ENCODE data around the gene EXOSC10.
A peak's percentile ranks its signal among the peaks of the same experiment; 100 is the strongest.
"Not testable (repeated sequence)": the region's sequence is repeated elsewhere in the genome, so short reads cannot be mapped to it uniquely, and the experiment has no call there.

EXOSC10 gene

GRCh38 chr1:11109047-11109760 is 9.5 kb upstream of the EXOSC10 start:
- DNase-seq (ENCODE audit: low read depth): no peak

- DNase-seq (ENCODE audit: low read depth): no peak
These were observed 7.9 kb upstream of the EXOSC10 start for GRCh38 chr1:11107599-11107998.

GRCh38 chr1:11105586-11105985 is 5.9 kb upstream of the EXOSC10 start:
- no peak for DNase-seq (ENCODE audit: low read depth)

- no peak for DNase-seq (ENCODE audit: low read depth)
These were observed 1.7 kb upstream of the EXOSC10 start for GRCh38 chr1:11101347-11101746.

GRCh38 chr1:11100806-11101205 is 1.1 kb upstream of the EXOSC10 start:
- DNase-seq (ENCODE audit: low read depth): not testable (repeated sequence)

GRCh38 chr1:11100149-11100493 is 452 bp upstream of the EXOSC10 start:
- DNase-seq (ENCODE audit: low read depth): no peak

- DNase-seq (ENCODE audit: low read depth): no peak
These were observed 749 bp downstream of the EXOSC10 start for GRCh38 chr1:11098931-11099309.

GRCh38 chr1:11083784-11084183 is 15.9 kb downstream of the EXOSC10 start:
- DNase-seq (ENCODE audit: low read depth): not testable (repeated sequence)

- no peak for DNase-seq (ENCODE audit: low read depth)
These were observed 18.7 kb downstream of the EXOSC10 start for GRCh38 chr1:11080931-11081330.

GRCh38 chr1:11078631-11079030 is 21.0 kb downstream of the EXOSC10 start:
- peak; percentile 74 for DNase-seq (ENCODE audit: low read depth)

- not testable (repeated sequence) for DNase-seq (ENCODE audit: low read depth)
These were observed 26.3 kb downstream of the EXOSC10 start for GRCh38 chr1:11073398-11073797.

- DNase-seq (ENCODE audit: low read depth): no peak
These were observed 27.3 kb downstream of the EXOSC10 start for GRCh38 chr1:11072216-11072917.

- DNase-seq (ENCODE audit: low read depth): no peak
These were observed 28.0 kb downstream of the EXOSC10 start for GRCh38 chr1:11071463-11072215.

GRCh38 chr1:11070876-11071275 is 28.8 kb downstream of the EXOSC10 start:
- no peak for DNase-seq (ENCODE audit: low read depth)

- DNase-seq (ENCODE audit: low read depth): no peak
These were observed 30.8 kb downstream of the EXOSC10 start for GRCh38 chr1:11068600-11069473.

- no peak for DNase-seq (ENCODE audit: low read depth)
These were observed 31.7 kb downstream of the EXOSC10 start for GRCh38 chr1:11067716-11068599.

- DNase-seq (ENCODE audit: low read depth): no peak
These were observed 33.9 kb downstream of the EXOSC10 start for GRCh38 chr1:11065796-11066195.

- DNase-seq (ENCODE audit: low read depth): no peak
These were observed 34.7 kb downstream of the EXOSC10 start for GRCh38 chr1:11064942-11065341.

GRCh38 chr1:11063937-11064537 is 35.6 kb downstream of the EXOSC10 start:
- not testable (repeated sequence) for DNase-seq (ENCODE audit: low read depth)

- DNase-seq (ENCODE audit: low read depth): peak; percentile 40
These were observed 36.7 kb downstream of the EXOSC10 start for GRCh38 chr1:11062965-11063401.
